Right atrium auricular region (tissue), 2 donors: ENCODE results near the gene ASB6. TPM values are rescaled to one million over a fixed set of nuclear protein-coding genes. Genes with fewer than 3 reads are reported as not detected.

ENCODE experiments used
- DNase-seq: peaks from one replicate; pipeline ENCODE4 v3.0.0-alpha.2; 2019; ENCODE audit warnings: low spot score
- H3K27ac ChIP-seq, 2 donors: fragments of 200-600 bp; sonication (generic); 1 replicate in 1 of 2; 2 replicates in 1 of 2; pipeline ENCODE4 v1.5.1; 2016 to 2019
- H3K27me3 ChIP-seq, 2 donors: fragments of 200-600 bp; sonication (generic); one replicate each; pipeline versions ENCODE4 v1.5.1 to v1.6.0; 2017 to 2019
- H3K36me3 ChIP-seq: fragments of 200-600 bp; sonication (generic); one replicate; pipeline ENCODE4 v1.5.1; 2016
- H3K4me1 ChIP-seq, 2 donors: fragments of 200-600 bp; sonication (generic); one replicate each; pipeline versions ENCODE4 v1.5.1 to v1.6.0; 2017 to 2019
- H3K4me3 ChIP-seq, 2 donors: fragments of 200-600 bp; sonication (generic); 1 replicate in 1 of 2; 2 replicates in 1 of 2; pipeline ENCODE4 v1.5.1; 2017 to 2019; ENCODE audit warnings: mild to moderate bottlenecking in 1 of 2, moderate library complexity in 1 of 2
- H3K9me3 ChIP-seq, 2 donors: fragments of 200-600 bp; sonication (generic); one replicate each; pipeline ENCODE4 v1.5.1; 2019
- total RNA-seq, 2 donors: library from RNA; depleted of rRNA; stranded (reverse); fragments of >200 nt; gene quantifications; one replicate each; pipeline ENCODE4 v1.1.0, GENCODE V29; 2016
- TF ChIP-seq, protein P1 (sequence below), 2 donors: fragments of 200-600 bp; sonication (generic); IDR thresholded peaks; one replicate each; pipeline ENCODE4 v1.5.1; 2019; ENCODE audit warnings: antibody characterized with exemption in 2 of 2

ASB6 gene
- total RNA-seq, 2 donors from 2014 or later: 10.2 to 12.6 TPM

DNA sequence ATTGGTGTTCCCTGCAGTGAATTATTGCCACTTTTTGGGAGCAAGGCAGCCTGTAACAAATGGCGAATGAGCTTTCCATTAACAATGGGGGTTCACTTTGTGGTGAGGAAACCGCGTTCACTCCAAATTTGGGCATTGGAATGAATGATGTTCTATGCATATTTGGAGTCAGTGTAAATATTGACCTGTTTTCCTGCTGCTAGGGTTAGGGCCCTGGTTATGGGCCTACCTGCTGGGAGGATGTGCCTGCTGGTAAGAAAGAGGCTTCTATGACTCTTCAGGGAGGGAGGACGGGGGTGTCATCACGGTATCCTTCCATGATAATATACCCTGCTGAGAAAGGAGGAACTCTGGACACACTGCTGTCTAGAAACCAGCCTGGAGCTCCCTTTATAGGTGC is 50.0 kb downstream of the ASB6 start:
- no peak overlapping the region for H3K27ac ChIP-seq
- peaks cover 0 to 9% of the 10 kb centered on the region in 2 donors for H3K4me1 ChIP-seq
- TF ChIP-seq, protein P1, sequence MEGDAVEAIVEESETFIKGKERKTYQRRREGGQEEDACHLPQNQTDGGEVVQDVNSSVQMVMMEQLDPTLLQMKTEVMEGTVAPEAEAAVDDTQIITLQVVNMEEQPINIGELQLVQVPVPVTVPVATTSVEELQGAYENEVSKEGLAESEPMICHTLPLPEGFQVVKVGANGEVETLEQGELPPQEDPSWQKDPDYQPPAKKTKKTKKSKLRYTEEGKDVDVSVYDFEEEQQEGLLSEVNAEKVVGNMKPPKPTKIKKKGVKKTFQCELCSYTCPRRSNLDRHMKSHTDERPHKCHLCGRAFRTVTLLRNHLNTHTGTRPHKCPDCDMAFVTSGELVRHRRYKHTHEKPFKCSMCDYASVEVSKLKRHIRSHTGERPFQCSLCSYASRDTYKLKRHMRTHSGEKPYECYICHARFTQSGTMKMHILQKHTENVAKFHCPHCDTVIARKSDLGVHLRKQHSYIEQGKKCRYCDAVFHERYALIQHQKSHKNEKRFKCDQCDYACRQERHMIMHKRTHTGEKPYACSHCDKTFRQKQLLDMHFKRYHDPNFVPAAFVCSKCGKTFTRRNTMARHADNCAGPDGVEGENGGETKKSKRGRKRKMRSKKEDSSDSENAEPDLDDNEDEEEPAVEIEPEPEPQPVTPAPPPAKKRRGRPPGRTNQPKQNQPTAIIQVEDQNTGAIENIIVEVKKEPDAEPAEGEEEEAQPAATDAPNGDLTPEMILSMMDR (IDR thresholded peaks at IDR 0.05): no peak
- no peaks in the 10 kb centered on the region for H3K27me3 ChIP-seq
- DNase-seq: no peak
- H3K36me3 ChIP-seq: no peaks in the 10 kb centered on the region
- H3K4me3 ChIP-seq: no peak overlapping the region
- no peaks in the 10 kb centered on the region for H3K9me3 ChIP-seq

- H3K9me3 ChIP-seq: no peaks in the 10 kb centered on the region
- no peak overlapping the region for H3K27ac ChIP-seq
- TF ChIP-seq, protein P1 (IDR thresholded peaks at IDR 0.05): no peak
Measured at GRCh38 chr9:129590466-129590865, 51.5 kb downstream of the ASB6 start.

GRCh38 chr9:129587487-129588262 is 54.3 kb downstream of the ASB6 start:
- Histone ChIP-seq H3K9me3 (no peaks in the 10 kb centered on the region), H3K36me3 (no peaks in the 10 kb centered on the region), H3K27me3 (no peaks in the 10 kb centered on the region), H3K27ac (no peak overlapping the region), H3K4me1 (peaks cover 0 to 5% of the 10 kb centered on the region in 2 donors), H3K4me3 (no peak overlapping the region)
- TF ChIP-seq, protein P1 (IDR thresholded peaks at IDR 0.05): no peak
- DNase-seq: no peak

More at GRCh38 chr9:129590466-129590865, 51.5 kb downstream of the ASB6 start:
- H3K36me3 ChIP-seq: no peaks in the 10 kb centered on the region
- no peak overlapping the region for H3K4me3 ChIP-seq
- H3K27me3 ChIP-seq: no peaks in the 10 kb centered on the region
- no peak for DNase-seq
- no peaks in the 10 kb centered on the region for H3K4me1 ChIP-seq

DNA sequence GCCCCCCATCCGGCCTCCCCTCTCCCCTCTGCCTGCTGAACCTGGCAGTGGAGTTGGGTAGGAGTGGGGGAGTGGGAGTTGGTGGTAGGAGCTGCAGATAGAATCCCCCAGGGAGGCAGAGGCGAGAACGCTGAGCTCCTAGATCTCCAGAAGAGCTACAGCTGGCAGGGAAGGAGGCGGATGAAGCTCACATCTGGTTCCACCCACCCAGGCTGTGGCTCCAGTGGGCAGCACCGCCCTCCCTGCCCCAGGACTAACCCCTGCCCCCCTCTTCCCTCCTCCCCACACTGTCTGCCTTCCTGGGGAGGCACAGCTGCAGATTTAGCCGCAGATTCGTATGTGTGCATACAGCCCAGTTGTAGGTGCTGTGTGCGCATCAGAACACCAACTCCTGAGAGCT is 55.3 kb downstream of the ASB6 start:
- Histone ChIP-seq H3K27me3 (no peaks in the 10 kb centered on the region), H3K36me3 (no peaks in the 10 kb centered on the region), H3K4me3 (no peak overlapping the region), H3K27ac (no peak overlapping the region), H3K9me3 (no peaks in the 10 kb centered on the region), H3K4me1 (peaks cover 0 to 5% of the 10 kb centered on the region in 2 donors)
- no peak for DNase-seq
- TF ChIP-seq, protein P1 (IDR thresholded peaks at IDR 0.05): no peak

DNA sequence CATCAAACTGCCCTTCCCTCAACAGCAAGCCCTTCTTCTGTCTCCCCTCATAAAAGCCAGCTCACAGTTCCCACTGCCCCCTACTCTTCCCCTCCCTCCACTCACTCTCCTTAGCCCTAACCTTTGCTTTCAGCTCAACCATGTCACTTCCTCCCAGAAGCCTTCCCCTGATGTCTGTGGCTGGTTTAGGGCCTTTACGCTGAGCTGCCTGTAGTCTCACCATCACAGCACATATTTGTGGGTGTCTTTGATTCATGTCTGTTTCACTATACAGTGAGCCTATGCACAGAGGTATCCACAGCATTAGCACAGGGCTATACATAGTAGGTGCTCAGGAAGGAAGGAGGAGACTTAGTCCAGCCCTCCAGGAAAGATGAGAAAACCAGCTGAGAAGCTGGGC is 55.7 kb downstream of the ASB6 start:
- no peak overlapping the region for H3K4me3 ChIP-seq
- TF ChIP-seq, protein P1 (IDR thresholded peaks at IDR 0.05): no peak
- H3K36me3 ChIP-seq: no peaks in the 10 kb centered on the region
- DNase-seq: no peak
- H3K9me3 ChIP-seq: no peaks in the 10 kb centered on the region
- H3K4me1 ChIP-seq: peaks cover 0 to 5% of the 10 kb centered on the region in 2 donors
- H3K27ac ChIP-seq: no peak overlapping the region
- H3K27me3 ChIP-seq: no peaks in the 10 kb centered on the region

DNA sequence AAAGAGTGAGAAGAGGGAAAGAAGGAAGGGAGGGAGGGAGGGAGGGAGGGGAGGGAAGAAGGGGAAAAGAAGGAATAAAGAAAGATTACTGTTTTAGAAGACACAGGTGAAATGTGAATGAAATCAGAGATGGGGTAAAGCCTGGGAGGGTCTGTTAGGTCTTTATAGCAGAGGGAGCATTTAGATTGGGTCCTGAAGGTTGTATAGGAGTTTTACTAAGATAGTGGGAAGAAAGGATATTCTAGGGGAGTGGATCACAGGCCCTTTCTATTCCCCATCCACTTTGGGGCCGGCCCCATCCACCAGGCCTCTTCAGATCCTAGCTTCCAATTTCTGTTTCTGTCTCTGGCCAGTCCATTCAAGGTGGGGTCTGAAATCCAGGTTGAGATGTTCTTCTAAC is 56.6 kb downstream of the ASB6 start:
- DNase-seq: no peak
- H3K4me1 ChIP-seq: peaks cover 0 to 5% of the 10 kb centered on the region in 2 donors
- H3K9me3 ChIP-seq: no peaks in the 10 kb centered on the region
- no peak overlapping the region for H3K27ac ChIP-seq
- H3K4me3 ChIP-seq: no peak overlapping the region
- TF ChIP-seq, protein P1 (IDR thresholded peaks at IDR 0.05): no peak
- H3K36me3 ChIP-seq: no peaks in the 10 kb centered on the region
- H3K27me3 ChIP-seq: no peaks in the 10 kb centered on the region
